ENCODE data around the gene RWDD2A.

The RWDD2A gene

GRCh38 chr6:83192456-83192855 is 701 bp upstream of the RWDD2A start:
- TF ChIP-seq CTCF (IDR thresholded peaks at IDR 0.05; ENCODE audit: low read depth, low read length): no peak
- DNase-seq: no peak
- Histone ChIP-seq H3K4me3 (ENCODE audit: low read depth, low read length) (peak overlapping the region; percentile 91), H3K27me3 (no peaks in the 10 kb centered on the region), H3K4me1 (no peaks in the 10 kb centered on the region; the same call in 1 of the 2 replicates), H3K36me3 (peaks cover 29% of the 10 kb centered on the region), H3K9me3 (no peaks in the 10 kb centered on the region)

GRCh38 chr6:83193747-83194566 is 800 bp downstream of the RWDD2A start:
- Histone ChIP-seq H3K4me1 (no peaks in the 10 kb centered on the region; the same call in 1 of the 2 replicates), H3K36me3 (peaks cover 24% of the 10 kb centered on the region), H3K27me3 (no peaks in the 10 kb centered on the region), H3K9me3 (no peaks in the 10 kb centered on the region), H3K4me3 (ENCODE audit: low read depth, low read length) (peak overlapping the region; percentile 91)
- no peak for TF ChIP-seq CTCF (IDR thresholded peaks at IDR 0.05; ENCODE audit: low read depth, low read length)
- peak; percentile 55 for DNase-seq

GRCh38 chr6:83198486-83199172 is 5.5 kb downstream of the RWDD2A start:
- H3K9me3 ChIP-seq: no peaks in the 10 kb centered on the region
- no peak for DNase-seq
- H3K27me3 ChIP-seq: no peaks in the 10 kb centered on the region
- TF ChIP-seq CTCF (IDR thresholded peaks at IDR 0.05; ENCODE audit: low read depth, low read length): no peak
- peaks cover 12% of the 10 kb centered on the region; the same call in 1 of the 2 replicates for H3K36me3 ChIP-seq
- H3K4me3 ChIP-seq (ENCODE audit: low read depth, low read length): no peak overlapping the region
- peaks cover 8% of the 10 kb centered on the region for H3K4me1 ChIP-seq

- H3K36me3 ChIP-seq: peaks cover 12% of the 10 kb centered on the region; the same call in 1 of the 2 replicates
- TF ChIP-seq CTCF (IDR thresholded peaks at IDR 0.05; ENCODE audit: low read depth, low read length): no peak
- H3K9me3 ChIP-seq: no peaks in the 10 kb centered on the region
- no peak overlapping the region for H3K4me3 ChIP-seq (ENCODE audit: low read depth, low read length)
- H3K27me3 ChIP-seq: no peaks in the 10 kb centered on the region
- H3K4me1 ChIP-seq: peaks cover 8% of the 10 kb centered on the region
- DNase-seq: no peak
These were observed 6.2 kb downstream of the RWDD2A start for GRCh38 chr6:83199173-83199862.

- no peak for TF ChIP-seq CTCF (IDR thresholded peaks at IDR 0.05; ENCODE audit: low read depth, low read length)
- Histone ChIP-seq H3K36me3 (peaks cover 12% of the 10 kb centered on the region; the same call in 1 of the 2 replicates), H3K4me1 (peaks cover 8% of the 10 kb centered on the region), H3K9me3 (no peaks in the 10 kb centered on the region), H3K27me3 (no peaks in the 10 kb centered on the region), H3K4me3 (ENCODE audit: low read depth, low read length) (no peak overlapping the region)
- no peak for DNase-seq
These were observed 6.7 kb downstream of the RWDD2A start for GRCh38 chr6:83199863-83200225.

All from BE2C (cell line).